ENCODE measurements around the gene ALKBH4. TPM values are rescaled to one million over a fixed set of nuclear protein-coding genes. Genes with fewer than 3 reads are reported as not detected.

ALKBH4 gene
- polyA plus RNA-seq, 1 donor from 2014 or later: 27.2 TPM

- Histone ChIP-seq H3K9ac (ENCODE audit: low read length) (no peak overlapping the region), H2AFZ (ENCODE audit: low read depth, low read length) (no peak overlapping the region), H3K27ac (ENCODE audit: low read length) (no peak overlapping the region), H3K9me2 (ENCODE audit: insufficient read depth, low read length) (no peaks in the 10 kb centered on the region), H3K9me3 (ENCODE audit: low read length) (no peaks in the 10 kb centered on the region), H3K36me3 (ENCODE audit: insufficient read depth, low read length) (no peaks in the 10 kb centered on the region), H3K4me2 (ENCODE audit: low read length) (no peak overlapping the region), H3K27me3 (ENCODE audit: insufficient read depth, low read depth, low read length) (no peaks in the 10 kb centered on the region), H3K79me2 (replicated peaks; ENCODE audit: insufficient read depth, low read length) (no peaks in the 10 kb centered on the region), H4K20me1 (ENCODE audit: insufficient read depth) (no peaks in the 10 kb centered on the region), H3K4me3 (ENCODE audit: low read length) (no peak overlapping the region), H3F3A (ENCODE audit: insufficient read depth, low read length, poor library complexity, severe bottlenecking) (no peaks in the 10 kb centered on the region)
- TF ChIP-seq SMC3 (conservative IDR thresholded peaks at IDR 0.05; ENCODE audit: poor library complexity): no peak
- no peak for TF ChIP-seq EP300 (conservative IDR thresholded peaks at IDR 0.05; ENCODE audit: poor library complexity, severe bottlenecking)
- TF ChIP-seq TAF1 (IDR thresholded peaks at IDR 0.05; ENCODE audit: low read depth): no peak
- TF ChIP-seq POLR2AphosphoS5 (IDR thresholded peaks at IDR 0.05): no peak
- TF ChIP-seq MXI1 (conservative IDR thresholded peaks at IDR 0.05; ENCODE audit: poor library complexity, severe bottlenecking): no peak
- TF ChIP-seq EZH2 (IDR thresholded peaks at IDR 0.05; ENCODE audit: borderline replicate concordance, insufficient read depth, low read length, poor library complexity, severe bottlenecking): no peak
- TF ChIP-seq CTCF (IDR thresholded peaks at IDR 0.05; ENCODE audit: poor library complexity, severe bottlenecking): no peak
- TF ChIP-seq RAD21 (conservative IDR thresholded peaks at IDR 0.05): no peak
- TF ChIP-seq REST (IDR thresholded peaks at IDR 0.05; ENCODE audit: borderline replicate concordance): no peak
Measured at GRCh38 chr7:102473271-102473991, 8.8 kb upstream of the ALKBH4 start.

GRCh38 chr7:102472126-102473041 is 7.7 kb upstream of the ALKBH4 start:
- no peak overlapping the region for H3K4me3 ChIP-seq (ENCODE audit: low read length)
- H3K9me2 ChIP-seq (ENCODE audit: insufficient read depth, low read length): no peaks in the 10 kb centered on the region
- no peak overlapping the region for H3K27ac ChIP-seq (ENCODE audit: low read length)
- H3F3A ChIP-seq (ENCODE audit: insufficient read depth, low read length, poor library complexity, severe bottlenecking): no peaks in the 10 kb centered on the region
- no peak overlapping the region for H3K4me2 ChIP-seq (ENCODE audit: low read length)
- H3K36me3 ChIP-seq (ENCODE audit: insufficient read depth, low read length): no peaks in the 10 kb centered on the region
- H3K79me2 ChIP-seq (replicated peaks; ENCODE audit: insufficient read depth, low read length): no peaks in the 10 kb centered on the region
- H3K9me3 ChIP-seq (ENCODE audit: low read length): no peaks in the 10 kb centered on the region
- TF ChIP-seq POLR2AphosphoS5 (IDR thresholded peaks at IDR 0.05) (peak; percentile 9), CTCF (IDR thresholded peaks at IDR 0.05; ENCODE audit: poor library complexity, severe bottlenecking) (no peak)
- H3K27me3 ChIP-seq (ENCODE audit: insufficient read depth, low read depth, low read length): no peaks in the 10 kb centered on the region
- H3K9ac ChIP-seq (ENCODE audit: low read length): no peak overlapping the region
- H4K20me1 ChIP-seq (ENCODE audit: insufficient read depth): no peaks in the 10 kb centered on the region
- H2AFZ ChIP-seq (ENCODE audit: low read depth, low read length): no peak overlapping the region
